ENCODE data around the gene CFAP161. TPM values are rescaled to one million over a fixed set of nuclear protein-coding genes. Genes with fewer than 3 reads are reported as not detected.
"Not testable (repeated sequence)": the region's sequence is repeated elsewhere in the genome, so short reads cannot be mapped to it uniquely, and the experiment has no call there.

Gene CFAP161
- total RNA-seq, 1 donor from 2014 or later: 0.26 TPM

DNA sequence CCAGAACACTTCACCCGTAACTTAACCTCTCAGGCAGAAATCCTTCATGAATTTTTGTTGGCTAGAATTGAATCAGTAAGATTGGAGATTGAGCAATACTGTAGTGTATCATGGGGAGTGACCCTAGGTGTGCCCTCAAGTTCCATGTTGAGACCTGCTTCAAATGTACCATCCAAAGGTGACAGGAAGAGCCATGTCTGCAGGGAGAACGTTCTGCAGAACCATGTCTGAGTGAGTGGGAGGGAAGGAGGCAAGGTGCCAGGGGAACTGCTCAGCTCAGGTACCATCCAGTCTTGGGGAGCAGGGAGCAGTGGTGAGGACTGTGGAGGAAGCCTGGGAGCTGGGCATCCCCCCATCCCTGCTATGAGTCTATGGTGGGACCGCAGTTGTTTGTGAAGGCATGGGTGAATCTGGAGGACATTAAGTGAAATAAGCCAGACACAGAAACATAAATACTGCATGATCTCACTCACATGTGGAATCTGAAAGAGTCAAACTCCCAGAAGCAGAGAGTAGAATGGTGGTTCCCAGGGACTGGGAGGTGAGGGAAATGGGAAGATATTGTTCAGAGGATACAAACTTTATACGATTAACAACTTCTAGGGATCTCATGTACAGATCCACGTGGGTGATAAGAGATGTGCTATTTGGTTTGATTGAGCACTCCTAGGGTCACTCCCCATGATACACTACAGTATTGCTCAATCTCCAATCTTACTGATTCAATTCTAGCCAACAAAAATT is 23.3 kb downstream of the CFAP161 start:
- no peak for DNase-seq (ENCODE audit: low read depth, low spot score)

- no peak for DNase-seq (ENCODE audit: low read depth, low spot score)
Observed at GRCh38 chr15:81157939-81158223, 23.8 kb downstream of the CFAP161 start.

DNA sequence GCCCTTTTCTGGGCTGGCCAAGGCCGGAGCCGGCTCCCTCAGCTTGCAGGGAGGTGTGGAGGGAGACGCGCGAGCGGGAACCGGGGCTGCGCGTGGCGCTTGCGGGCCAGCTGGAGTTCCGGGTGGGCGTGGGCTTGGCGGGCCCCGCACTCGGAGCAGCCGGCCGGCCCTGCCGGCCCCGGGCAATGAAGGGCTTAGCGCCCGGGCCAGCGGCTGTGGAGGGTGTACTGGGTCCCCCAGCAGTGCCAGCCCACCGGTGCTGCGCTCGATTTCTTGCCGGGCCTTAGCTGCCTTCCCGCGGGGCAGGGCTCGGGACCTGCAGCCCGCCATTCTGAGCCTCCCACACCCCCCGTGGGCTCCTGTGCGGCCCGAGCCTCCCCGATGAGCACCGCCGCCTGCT is 24.5 kb downstream of the CFAP161 start:
- not testable (repeated sequence) for DNase-seq (ENCODE audit: low read depth, low spot score)

DNA sequence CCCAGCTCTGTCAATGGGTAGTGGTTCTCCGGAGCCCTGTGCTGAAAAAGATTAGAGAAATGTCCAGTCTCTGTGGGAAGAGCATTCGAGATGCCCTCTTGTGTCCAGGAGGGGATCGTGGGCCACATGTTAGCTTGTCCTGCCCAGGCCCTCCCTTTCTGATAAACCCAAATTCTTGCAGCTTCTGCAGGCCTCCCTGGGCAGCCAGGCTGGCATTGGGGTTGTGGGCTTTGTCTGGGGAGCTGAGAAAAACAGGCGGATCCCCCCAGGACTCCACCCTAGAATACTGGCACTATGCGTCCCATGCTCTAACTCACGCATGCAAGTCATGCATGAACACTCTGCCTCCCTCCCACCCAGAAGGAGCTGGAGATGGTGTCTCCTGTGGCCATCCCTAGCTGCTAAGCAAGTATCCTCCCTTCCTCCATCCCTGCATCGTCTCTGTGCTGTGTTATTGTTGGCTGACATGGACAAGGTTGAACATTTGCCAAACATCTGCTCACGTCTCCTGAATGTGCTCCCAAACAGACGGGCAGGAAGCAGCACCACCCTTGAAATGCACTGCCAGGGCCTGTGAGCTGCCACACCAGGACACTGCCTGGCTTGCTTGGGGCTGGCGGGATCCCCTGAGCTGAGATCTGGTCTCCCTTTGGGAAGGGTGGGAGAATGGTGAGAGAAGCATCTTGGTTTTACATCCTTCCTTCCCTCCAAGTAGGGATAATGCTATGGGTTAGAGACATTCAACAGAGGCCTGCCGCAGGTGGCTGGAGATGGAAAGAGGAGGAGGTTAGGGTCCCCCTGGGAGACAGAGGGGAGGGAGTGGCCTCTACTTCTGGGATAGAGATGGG is 26.5 kb downstream of the CFAP161 start:
- peak; percentile 5 for DNase-seq (ENCODE audit: low read depth, low spot score)

DNA sequence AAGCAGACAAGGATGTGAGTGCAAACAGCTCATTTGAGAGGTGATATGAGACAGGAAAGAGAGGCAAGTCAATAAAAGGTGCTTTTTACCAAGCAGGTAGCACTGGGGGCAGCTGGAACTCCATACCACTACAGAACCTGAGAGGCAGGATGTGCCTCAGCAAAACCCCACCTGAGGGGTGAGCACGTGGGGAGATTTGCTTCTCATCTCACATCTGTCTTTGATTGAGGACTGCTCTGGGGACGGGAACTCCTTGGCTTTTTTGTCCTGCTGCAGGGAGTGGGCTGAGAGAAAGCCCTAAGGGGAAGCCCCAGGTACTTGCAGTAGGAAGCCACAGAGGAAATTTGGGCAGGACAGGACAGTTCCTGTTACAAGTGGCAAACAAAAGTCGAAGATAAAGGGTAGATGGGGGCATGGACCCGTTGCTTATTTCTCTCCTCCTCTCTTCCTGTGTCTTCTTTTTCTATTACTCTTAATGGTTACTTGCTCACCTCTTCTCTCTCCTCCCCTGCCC is 27.1 kb downstream of the CFAP161 start:
- no peak for DNase-seq (ENCODE audit: low read depth, low spot score)

DNA sequence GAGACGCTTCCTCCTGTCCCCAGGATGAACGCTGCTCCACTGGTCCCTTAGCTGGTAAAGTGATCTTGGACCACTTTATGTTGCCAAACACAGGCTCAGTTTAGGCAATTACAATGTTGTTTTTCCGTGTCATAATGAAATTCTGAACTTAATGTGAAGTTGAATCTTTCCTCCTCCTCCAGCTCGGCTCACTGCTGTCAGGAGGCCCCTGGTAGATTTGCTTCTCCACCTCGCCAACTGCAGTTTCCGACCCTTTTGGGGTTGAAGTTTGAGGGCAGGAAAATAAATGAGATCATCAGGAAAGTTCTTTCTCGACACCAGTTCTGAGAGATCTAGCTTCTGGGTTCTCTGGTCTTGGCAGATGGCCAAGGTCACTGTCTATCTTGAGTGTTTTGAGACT is 27.8 kb downstream of the CFAP161 start:
- DNase-seq (ENCODE audit: low read depth, low spot score): no peak

- DNase-seq (ENCODE audit: low read depth, low spot score): no peak
Observed at GRCh38 chr15:81163961-81164800, 30.1 kb downstream of the CFAP161 start.

DNA sequence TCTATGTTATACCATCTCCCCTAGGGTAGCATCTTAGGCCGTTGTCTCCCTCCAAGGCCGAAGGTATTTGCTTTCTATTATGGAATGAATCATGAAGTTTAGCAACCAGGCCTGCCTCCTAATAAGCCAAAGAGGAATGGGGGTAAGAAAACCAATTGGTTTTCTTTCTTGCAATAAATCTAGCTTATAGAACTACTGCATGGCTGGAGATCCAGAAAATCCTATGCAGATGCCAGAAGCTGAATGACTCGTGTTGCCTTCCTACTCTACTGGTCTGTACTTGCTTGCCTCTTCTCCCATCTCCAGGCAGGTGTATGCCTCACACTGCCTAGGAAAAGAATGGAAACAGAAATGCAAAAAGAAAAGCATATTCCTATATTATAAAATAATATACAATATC is 31.5 kb downstream of the CFAP161 start:
- no peak for DNase-seq (ENCODE audit: low read depth, low spot score)

DNA sequence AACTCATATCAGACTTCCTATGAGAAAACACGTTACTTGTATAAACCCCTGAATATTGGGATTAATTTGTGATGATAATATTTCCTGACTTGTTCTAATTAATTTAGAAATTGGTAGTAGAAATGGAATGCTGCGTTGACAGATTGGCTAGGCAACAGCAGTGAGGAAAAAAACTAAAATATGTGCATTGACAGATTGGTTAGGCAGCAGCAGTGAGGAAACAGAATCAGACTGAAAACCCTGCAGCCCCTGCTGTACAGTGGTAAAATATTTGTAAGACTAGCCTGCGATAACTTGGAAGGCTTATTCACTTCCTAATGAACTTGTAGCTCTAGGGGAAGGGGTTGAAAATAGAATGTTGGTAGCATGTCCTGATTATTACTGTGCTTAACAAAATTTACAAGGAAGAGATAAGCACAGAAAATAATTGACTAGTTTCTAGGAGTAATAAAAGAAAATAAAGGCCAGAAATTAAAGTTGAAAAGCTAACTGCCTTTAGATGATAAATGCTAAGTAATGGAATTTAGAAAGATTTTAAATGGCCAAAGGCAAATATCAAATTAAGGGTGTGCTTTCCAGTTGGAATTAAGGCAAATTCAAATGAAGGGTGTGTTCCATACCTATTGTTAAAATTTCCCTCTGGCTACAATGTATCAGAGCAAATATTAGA is 32.7 kb downstream of the CFAP161 start:
- no peak for DNase-seq (ENCODE audit: low read depth, low spot score)

GRCh38 chr15:81168131-81168526 is 34.1 kb downstream of the CFAP161 start:
- DNase-seq (ENCODE audit: low read depth, low spot score): no peak

DNA sequence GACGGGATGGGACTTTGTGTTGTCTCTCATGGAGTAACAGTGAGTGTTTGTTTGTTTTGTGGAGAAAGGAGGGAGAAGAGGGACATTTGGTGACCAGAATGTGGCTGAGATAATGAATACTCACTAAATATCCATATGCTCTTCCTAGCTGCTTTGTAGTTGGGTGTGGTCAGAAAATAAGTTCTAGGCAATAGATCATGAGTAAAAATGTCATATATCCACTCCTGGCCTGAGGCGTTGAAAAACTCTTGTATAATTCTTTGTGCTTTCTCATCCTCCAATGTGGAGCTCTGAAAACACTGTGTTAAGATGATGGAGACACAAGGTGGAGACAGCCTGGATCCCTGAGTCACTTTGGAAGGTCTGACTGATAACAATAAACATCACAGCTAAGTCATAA is 34.6 kb downstream of the CFAP161 start:
- DNase-seq (ENCODE audit: low read depth, low spot score): no peak

- DNase-seq (ENCODE audit: low read depth, low spot score): no peak
Observed at GRCh38 chr15:81170511-81170910, 36.4 kb downstream of the CFAP161 start.

- no peak for DNase-seq (ENCODE audit: low read depth, low spot score)
Observed at GRCh38 chr15:81171286-81171685, 37.2 kb downstream of the CFAP161 start.

GRCh38 chr15:81174125-81174791 is 40.2 kb downstream of the CFAP161 start:
- DNase-seq (ENCODE audit: low read depth, low spot score): no peak

DNA sequence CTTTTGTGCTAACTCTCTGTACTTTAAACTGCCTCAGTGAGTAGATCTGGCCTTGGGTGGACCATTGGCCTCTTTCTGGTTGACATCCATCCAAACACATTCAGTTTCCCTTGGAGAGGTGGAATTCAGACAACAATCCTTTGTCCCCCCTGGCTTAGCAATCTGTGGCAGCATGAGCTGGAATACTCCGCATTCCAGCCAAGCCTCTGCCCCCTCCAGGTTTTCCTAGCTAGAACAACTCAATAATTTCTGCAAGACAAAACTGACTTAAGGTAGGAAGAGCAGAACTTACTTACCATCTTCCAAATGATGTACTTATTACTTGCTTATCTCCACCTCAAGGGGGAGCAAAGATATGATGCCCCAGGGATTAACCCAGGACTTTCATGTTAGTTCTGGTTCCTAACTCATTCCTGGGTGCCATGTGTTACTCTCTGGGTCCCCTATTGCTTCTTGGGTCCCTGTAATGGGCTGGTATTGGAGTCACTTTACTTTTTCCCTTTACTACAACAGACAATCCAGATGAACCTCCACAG is 40.8 kb downstream of the CFAP161 start:
- no peak for DNase-seq (ENCODE audit: low read depth, low spot score)

GRCh38 chr15:81175496-81175895 is 41.4 kb downstream of the CFAP161 start:
- DNase-seq (ENCODE audit: low read depth, low spot score): no peak

GRCh38 chr15:81176291-81176893 is 42.3 kb downstream of the CFAP161 start:
- DNase-seq (ENCODE audit: low read depth, low spot score): no peak

- no peak for DNase-seq (ENCODE audit: low read depth, low spot score)
Observed at GRCh38 chr15:81178365-81178764, 44.3 kb downstream of the CFAP161 start.

DNA sequence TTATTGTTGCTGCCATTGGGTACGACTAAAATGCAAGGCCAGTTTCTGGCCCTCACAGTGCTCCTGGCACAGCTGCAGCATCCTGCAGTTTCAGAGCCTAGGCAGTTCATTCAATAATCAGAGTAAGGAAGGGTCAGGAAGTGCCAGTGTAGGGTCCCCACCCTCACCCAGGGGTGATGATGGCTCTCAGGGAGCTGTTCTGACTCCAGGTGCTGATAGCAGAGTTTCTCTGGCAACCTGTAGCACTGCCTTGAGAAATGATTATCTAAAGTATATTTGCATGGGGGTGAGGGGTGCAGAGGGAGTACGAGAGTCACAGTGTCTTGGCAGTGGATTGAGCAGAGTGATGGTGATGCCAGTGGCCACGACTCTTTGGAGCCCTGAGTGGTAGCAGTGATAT is 47.1 kb downstream of the CFAP161 start:
- no peak for DNase-seq (ENCODE audit: low read depth, low spot score)

All from pulmonary artery endothelial cell (primary cell).